Measurements from ENCODE around the gene ROR2.

ROR2 gene

GRCh38 chr9:91857291-91858212 lies 92.5 kb downstream of the ROR2 start:
- TF ChIP-seq TCF4 (CRISPR knock-in tag; IDR thresholded peaks at IDR 0.05; ENCODE audit: borderline replicate concordance) (peak; percentile 50; the same call in 1 of the 2 replicates), CSDC2 (CRISPR knock-in tag; IDR thresholded peaks at IDR 0.05) (no peak)

DNA sequence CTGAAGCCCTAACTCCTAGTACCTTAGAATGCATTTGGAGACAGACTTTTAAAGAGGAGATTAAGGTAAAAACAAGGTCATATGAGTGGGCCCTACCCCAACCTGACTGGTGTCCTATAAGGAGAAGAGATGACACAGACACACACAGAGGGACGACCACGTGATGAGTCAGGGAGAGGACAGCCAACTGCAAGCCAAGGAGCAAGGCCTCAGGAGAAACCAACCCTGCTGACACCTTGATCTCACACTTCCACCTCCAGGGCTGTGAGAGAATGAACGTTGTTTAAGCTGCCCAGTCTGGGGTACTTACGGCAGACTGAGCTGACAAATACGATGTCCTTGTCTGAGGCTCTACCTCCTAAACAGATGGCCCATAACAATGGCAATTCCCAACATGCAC lies 93.6 kb downstream of the ROR2 start:
- no peak for ATAC-seq
- TF ChIP-seq ZNF8 (CRISPR knock-in tag; IDR thresholded peaks at IDR 0.05): no peak
- no peak for TF ChIP-seq ZFP3 (CRISPR knock-in tag; IDR thresholded peaks at IDR 0.05)
- no peak for TF ChIP-seq TOX (CRISPR knock-in tag; IDR thresholded peaks at IDR 0.05; ENCODE audit: borderline replicate concordance)
- no peak for TF ChIP-seq GLIS3 (CRISPR knock-in tag; IDR thresholded peaks at IDR 0.05)
- TF ChIP-seq CSRNP3 (CRISPR knock-in tag; IDR thresholded peaks at IDR 0.05): no peak
- TF ChIP-seq POU6F1 (CRISPR knock-in tag; IDR thresholded peaks at IDR 0.05; ENCODE audit: borderline replicate concordance, low read depth): no peak
- no peak for TF ChIP-seq PPARA (CRISPR knock-in tag; IDR thresholded peaks at IDR 0.05; ENCODE audit: borderline replicate concordance)

More at GRCh38 chr9:91857291-91858212, 92.5 kb downstream of the ROR2 start:
- ATAC-seq: no peak; the same call in 2 of the 3 replicates

DNA sequence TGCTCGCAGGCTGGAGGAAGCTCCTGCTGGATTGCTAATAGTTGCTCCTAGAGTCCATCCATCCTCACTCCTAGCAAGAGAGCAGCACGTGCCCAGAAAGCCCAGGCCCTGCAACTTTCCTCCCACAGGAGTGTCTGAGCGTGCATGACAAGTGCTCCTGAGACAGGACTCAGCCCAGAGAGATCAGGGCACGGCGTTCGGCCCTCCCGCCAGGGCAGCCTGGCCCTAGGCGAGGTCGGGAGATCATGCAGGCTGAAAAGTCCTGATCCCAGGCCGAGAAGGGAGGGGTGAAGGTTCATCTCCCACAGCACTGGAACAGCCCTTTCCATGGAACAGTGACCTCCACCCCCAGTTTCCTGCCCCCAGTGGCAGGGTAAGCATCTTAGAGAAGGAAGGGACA lies 94.8 kb downstream of the ROR2 start:
- TF ChIP-seq ZNF70 (CRISPR knock-in tag; IDR thresholded peaks at IDR 0.05) (no peak), CSDC2 (CRISPR knock-in tag; IDR thresholded peaks at IDR 0.05) (no peak), SNAI2 (CRISPR knock-in tag; IDR thresholded peaks at IDR 0.05) (no peak), ARNTL (CRISPR knock-in tag; IDR thresholded peaks at IDR 0.05; ENCODE audit: borderline replicate concordance, low read depth) (no peak)

DNA sequence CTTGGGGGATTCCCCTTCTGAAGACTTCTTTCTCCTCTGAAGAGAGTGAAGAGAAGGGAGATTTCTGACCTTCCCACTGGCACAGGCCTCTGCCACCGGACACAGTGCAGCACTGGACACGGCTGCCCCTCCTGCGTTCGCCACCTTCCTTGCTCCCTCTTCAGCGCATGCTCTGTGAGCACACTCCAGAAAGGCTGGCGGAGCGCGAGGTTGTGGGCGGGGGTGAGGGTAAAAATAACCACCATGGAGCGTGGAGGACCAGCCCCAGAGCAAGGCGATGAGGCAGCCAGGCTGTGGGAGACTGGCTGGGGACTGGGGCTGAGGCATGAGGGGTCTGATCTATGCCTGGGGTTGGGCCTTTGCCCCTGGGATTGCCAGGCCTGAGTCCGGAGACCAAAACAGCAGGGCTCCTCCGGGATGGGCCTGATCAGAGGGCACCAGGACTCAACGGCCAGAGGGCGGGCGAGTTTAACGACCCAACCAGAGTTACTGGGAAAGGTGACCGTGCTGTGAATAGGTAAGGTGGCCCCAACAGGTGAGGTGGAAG lies 97.2 kb downstream of the ROR2 start:
- ATAC-seq: no peak
- TF ChIP-seq TSHZ2 (CRISPR knock-in tag; IDR thresholded peaks at IDR 0.05) (no peak), RARB (CRISPR knock-in tag; IDR thresholded peaks at IDR 0.05) (no peak), TCF4 (CRISPR knock-in tag; IDR thresholded peaks at IDR 0.05; ENCODE audit: borderline replicate concordance) (no peak), PATZ1 (CRISPR knock-in tag; IDR thresholded peaks at IDR 0.05; ENCODE audit: borderline replicate concordance) (no peak), ISL1 (CRISPR knock-in tag; IDR thresholded peaks at IDR 0.05) (no peak), TOX (CRISPR knock-in tag; IDR thresholded peaks at IDR 0.05; ENCODE audit: borderline replicate concordance) (no peak), ZNF565 (CRISPR knock-in tag; conservative IDR thresholded peaks at IDR 0.05; ENCODE audit: low read depth) (no peak), ZFP3 (CRISPR knock-in tag; IDR thresholded peaks at IDR 0.05) (no peak), BACH2 (CRISPR knock-in tag; IDR thresholded peaks at IDR 0.05; ENCODE audit: borderline replicate concordance) (no peak), PPARA (CRISPR knock-in tag; IDR thresholded peaks at IDR 0.05; ENCODE audit: borderline replicate concordance) (no peak), ESRRG (CRISPR knock-in tag; IDR thresholded peaks at IDR 0.05) (no peak), ZFP30 (CRISPR knock-in tag; IDR thresholded peaks at IDR 0.05) (no peak), ZNF70 (CRISPR knock-in tag; IDR thresholded peaks at IDR 0.05) (no peak), POU6F1 (CRISPR knock-in tag; IDR thresholded peaks at IDR 0.05; ENCODE audit: borderline replicate concordance, low read depth) (no peak), OSR1 (CRISPR knock-in tag; IDR thresholded peaks at IDR 0.05) (no peak), ZC3H10 (CRISPR knock-in tag; IDR thresholded peaks at IDR 0.05) (no peak), GLIS3 (CRISPR knock-in tag; IDR thresholded peaks at IDR 0.05) (no peak)

More for the DNA sequence above, 94.8 kb downstream of the ROR2 start:
- no peak for ATAC-seq

Data from SK-N-SH treated with all-trans-retinoic acid at 6 μM for 48 hours (cell line).